ENCODE data around the gene TPM3.

GRCh38 chr1:154142358-154142757 is 49.5 kb downstream of the TPM3 start:
- no peak for TF ChIP-seq CTCF (conservative IDR thresholded peaks at IDR 0.05 in 1 of 2, IDR thresholded peaks at IDR 0.05 in 1 of 2; ENCODE audit: low read depth in 1 of 2, low read length in 2 of 2)
- TF ChIP-seq EZH2 (IDR thresholded peaks at IDR 0.05; ENCODE audit: low read length, missing control alignments) = no peak

Measured in fibroblast of lung (primary cell).